D721Med (cell line): ENCODE measurements around the gene PCSK9.

Source experiments
- DNase-seq: peaks from one replicate; pipeline ENCODE4 v3.0.0; 2011; ENCODE audit warnings: low spot score; ENCODE audit not compliant: insufficient read length
- FAIRE-seq: peaks from 2 replicates; lab custom pipeline; 2011; peaks lifted over from hg19 to GRCh38; lab: Jason Lieb, UNC
- TF ChIP-seq, protein P1 (sequence below): IDR thresholded peaks from 2 replicates; pipeline ENCODE4 v1.5.1; 2012; ENCODE audit warnings: mild to moderate bottlenecking, control low read depth; ENCODE audit not compliant: insufficient read depth; ENCODE audit errors: missing control alignments

PCSK9 gene

DNA sequence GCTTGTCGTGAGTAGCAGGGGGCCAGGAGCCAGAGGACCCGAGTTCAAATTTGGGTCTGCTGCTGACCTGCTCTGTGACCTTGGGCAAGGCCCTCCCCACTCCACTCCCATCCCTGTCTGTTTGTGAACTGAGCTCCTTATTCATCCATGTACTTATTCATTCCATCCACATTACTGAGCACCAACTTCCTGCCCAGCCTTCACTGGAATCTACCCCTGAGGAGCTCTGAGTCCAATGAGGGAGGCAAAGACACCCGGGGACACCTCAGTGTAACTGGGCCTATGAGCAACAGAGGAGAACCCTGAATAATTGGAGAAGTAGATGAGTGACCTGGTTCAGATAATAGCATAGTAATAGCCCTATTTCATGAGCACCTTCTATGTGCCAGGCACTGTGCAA lies 31.7 kb upstream of the PCSK9 start:
- DNase-seq = no peak
- TF ChIP-seq, protein P1, sequence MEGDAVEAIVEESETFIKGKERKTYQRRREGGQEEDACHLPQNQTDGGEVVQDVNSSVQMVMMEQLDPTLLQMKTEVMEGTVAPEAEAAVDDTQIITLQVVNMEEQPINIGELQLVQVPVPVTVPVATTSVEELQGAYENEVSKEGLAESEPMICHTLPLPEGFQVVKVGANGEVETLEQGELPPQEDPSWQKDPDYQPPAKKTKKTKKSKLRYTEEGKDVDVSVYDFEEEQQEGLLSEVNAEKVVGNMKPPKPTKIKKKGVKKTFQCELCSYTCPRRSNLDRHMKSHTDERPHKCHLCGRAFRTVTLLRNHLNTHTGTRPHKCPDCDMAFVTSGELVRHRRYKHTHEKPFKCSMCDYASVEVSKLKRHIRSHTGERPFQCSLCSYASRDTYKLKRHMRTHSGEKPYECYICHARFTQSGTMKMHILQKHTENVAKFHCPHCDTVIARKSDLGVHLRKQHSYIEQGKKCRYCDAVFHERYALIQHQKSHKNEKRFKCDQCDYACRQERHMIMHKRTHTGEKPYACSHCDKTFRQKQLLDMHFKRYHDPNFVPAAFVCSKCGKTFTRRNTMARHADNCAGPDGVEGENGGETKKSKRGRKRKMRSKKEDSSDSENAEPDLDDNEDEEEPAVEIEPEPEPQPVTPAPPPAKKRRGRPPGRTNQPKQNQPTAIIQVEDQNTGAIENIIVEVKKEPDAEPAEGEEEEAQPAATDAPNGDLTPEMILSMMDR = no peak
- FAIRE-seq = no peak

DNA sequence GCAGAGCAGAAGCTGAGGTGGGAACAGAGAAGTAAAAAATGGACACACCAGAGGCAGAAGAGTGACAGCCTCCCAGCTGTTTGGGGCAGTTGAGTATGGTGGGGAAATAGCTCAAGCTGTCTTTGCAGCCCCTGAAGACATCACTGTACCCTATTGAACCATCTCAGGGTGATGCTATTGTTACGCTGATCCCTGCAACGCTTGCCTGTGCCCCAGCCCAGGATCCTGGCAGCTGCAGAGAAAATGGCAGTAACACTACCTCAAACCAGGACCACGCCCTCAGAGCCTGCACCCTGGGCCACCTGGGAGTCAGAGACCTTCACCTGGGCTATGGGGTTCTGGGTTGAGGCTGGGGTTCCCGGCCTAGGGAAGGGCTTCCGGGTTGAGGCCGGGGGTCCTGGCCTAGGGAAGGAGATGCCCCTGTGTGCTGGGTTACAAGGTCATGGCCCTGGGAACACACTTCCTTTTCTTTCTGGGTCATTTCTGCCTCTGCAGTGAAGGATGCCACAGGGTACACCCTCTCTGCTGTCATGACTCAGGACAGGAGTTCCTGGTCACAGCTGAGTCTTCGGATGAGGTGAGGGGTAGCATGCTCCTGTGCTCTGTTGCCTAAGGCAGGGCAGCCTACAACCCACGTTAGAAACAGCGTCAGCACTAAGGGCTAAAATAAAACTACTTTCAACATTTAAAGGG lies 29.0 kb upstream of the PCSK9 start:
- FAIRE-seq = no peak
- TF ChIP-seq, protein P1 = no peak
- no peak for DNase-seq

DNA sequence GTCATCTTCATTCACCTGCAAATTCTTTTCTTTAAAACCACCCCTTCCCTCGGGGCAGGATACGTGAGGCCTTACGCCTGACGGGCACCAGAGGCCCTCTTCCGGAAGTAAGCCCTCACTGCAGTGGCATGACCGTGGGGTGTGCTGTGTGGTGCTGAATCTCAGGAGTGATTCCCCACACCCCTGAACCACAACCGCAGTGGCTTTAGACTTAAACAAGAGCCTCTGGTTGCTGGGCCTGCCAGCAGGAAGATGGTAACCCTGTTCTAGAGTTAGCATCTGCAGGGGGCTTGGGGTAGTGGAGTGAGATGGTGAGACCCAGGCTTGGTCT lies 28.5 kb upstream of the PCSK9 start:
- TF ChIP-seq, protein P1 = no peak
- no peak for FAIRE-seq

DNA sequence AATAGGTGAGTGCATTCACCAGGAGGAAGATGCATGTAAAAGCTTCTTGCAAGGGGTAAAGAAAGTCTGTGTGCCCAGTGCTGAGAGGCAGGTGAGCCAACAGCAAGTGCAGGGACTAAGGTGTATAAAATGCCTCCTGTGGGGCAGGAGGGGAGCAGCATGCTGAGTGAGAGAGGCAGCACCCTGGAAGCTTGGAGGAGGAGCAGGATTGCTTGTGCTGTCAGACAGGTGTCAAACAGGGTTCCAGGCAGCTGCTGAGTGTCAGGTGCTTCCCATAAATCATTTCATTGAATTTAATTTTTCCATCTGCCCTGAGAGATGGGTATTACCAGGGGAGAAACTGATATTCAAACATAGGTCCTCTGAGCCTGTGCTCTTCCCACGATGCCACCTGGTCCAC lies 26.7 kb upstream of the PCSK9 start:
- TF ChIP-seq, protein P1 = no peak
- DNase-seq (no peak), FAIRE-seq (no peak)

More for the DNA sequence above, 28.5 kb upstream of the PCSK9 start:
- DNase-seq = no peak

DNA sequence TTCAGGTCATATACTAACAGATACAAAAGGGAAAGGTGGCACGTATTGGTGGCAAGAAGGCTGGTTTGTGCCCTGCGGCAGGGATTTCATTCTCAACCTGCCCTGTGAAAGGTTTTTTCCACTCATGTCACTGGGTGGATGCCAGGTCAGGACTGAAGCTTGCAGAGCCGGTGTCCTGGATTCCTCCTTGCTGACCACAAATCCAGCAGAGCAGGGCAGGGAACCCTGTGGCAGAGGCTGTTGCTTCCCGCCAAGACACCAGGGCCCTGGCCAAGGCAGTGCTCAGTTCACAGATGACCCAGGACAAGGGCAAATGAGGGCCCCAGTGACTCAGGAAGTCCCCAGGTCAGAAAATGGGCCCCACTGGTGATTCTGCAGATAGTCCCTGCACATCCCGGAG lies 24.2 kb upstream of the PCSK9 start:
- FAIRE-seq (no peak), DNase-seq (no peak)
- TF ChIP-seq, protein P1 = no peak

DNA sequence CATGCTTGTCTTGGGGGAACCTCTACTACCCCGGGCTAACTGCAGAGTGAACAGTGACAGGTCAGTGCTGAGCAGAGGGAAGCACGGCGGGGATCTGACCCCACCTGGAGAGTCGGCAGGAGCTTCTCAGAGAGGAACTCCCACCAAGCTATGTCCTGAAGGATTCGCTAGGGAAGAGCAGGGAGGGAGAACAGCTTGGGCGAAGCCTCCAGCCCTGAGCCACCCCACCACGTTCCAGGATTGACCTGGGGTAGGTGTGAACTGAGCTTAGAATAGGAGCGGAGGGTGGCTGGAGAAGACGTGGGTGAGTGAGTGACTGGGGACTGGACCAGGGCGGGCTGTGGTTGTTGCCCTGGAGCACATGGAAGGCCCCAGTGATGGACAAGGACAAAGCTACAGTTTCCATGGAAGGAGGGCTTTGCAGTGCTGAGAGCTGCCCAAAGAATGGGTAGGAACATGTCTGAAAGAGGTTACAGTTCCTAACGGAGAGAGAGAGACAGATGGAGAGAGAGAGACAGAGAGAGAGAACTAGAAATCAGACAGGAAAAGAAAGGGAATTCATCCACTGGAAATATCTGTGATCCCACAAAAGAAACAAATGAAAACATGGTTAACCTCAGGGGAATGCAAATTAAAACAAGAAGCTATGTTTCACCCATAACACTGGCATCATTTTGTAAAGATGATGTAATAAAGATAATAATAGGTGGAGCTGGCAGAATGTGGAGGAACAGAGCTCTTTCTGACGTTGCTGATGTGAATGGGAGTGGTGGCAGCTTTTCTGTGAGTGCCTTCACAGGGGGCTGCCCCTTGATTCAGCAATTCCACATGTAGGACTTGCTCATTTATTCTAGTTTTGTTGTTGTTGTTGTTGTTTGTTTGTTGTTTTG lies 23.4 kb upstream of the PCSK9 start:
- TF ChIP-seq, protein P1 = no peak
- no peak for FAIRE-seq
- no peak for DNase-seq

DNA sequence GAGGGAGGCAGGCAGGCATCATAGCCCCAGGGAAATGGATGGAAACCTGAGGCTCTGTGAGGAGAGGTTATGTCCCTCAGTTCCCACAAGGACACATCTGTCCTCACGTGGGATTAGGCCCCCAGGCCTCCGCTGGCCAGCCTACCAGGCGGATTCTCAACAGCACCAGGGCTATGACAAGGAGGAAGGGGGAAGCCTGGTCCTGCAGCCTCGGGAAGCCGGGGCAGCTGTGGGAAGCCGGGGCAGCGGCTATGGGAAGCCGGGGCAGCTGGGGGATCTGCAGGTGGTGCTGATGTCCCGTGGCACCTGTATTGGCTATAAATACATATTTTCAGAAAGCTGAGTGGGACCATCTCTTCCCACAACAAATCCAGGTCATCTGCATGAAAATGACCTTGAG lies 21.0 kb upstream of the PCSK9 start:
- TF ChIP-seq, protein P1 = no peak
- DNase-seq = no peak
- FAIRE-seq = no peak
